Esophagus squamous epithelium (tissue), 5 donors: ENCODE results near the gene ZNF75A. TPM values are rescaled to one million over a fixed set of nuclear protein-coding genes. Genes with fewer than 3 reads are reported as not detected.
A peak's percentile ranks its signal among the peaks of the same experiment; 100 is the strongest.

Experiments used
- DNase-seq: peaks from one replicate; lab custom pipeline; 2025; lab: John Stamatoyannopoulos, UW
- H3K27ac ChIP-seq, 4 donors: fragments of 200-600 bp; sonication (generic); one replicate each; pipeline ENCODE4 v1.5.1; 2016 to 2019; ENCODE audit warnings: mild to moderate bottlenecking in 1 of 4
- H3K27me3 ChIP-seq, 4 donors: fragments of 200-600 bp; sonication (generic); 1 replicate in 3 of 4; 2 replicates in 1 of 4; pipeline versions ENCODE4 v1.5.1 to v1.6.0; 2017 to 2021; ENCODE audit warnings: antibody characterized with exemption in 1 of 4
- H3K36me3 ChIP-seq, 3 donors: fragments of 200-600 bp; sonication (generic); one replicate each; pipeline ENCODE4 v1.5.1; 2016 to 2019
- H3K4me1 ChIP-seq, 3 donors: fragments of 200-600 bp; sonication (generic); one replicate each; pipeline ENCODE4 v1.5.1; 2017 to 2019
- H3K4me3 ChIP-seq, 4 donors: fragments of 200-600 bp; sonication (generic); 1 replicate in 3 of 4; 2 replicates in 1 of 4; pipeline ENCODE4 v1.5.1; 2016 to 2019; ENCODE audit warnings: mild to moderate bottlenecking in 2 of 4, moderate library complexity in 1 of 4
- H3K9me3 ChIP-seq, 3 donors: fragments of 200-600 bp; sonication (generic); one replicate each; pipeline ENCODE4 v1.5.1; 2016 to 2019
- CTCF ChIP-seq, 6 experiments: fragments of 450-650 bp in 4 of 6; fragments of 200-600 bp in 2 of 6; sonication (generic) in 2 of 6; IDR thresholded peaks; one replicate each; pipeline ENCODE4 v1.5.1; 2016 to 2019; ENCODE audit warnings: antibody characterized with exemption in 6 of 6, mild to moderate bottlenecking in 4 of 6, moderate library complexity in 4 of 6
- POLR2A ChIP-seq, 4 donors: fragments of 450-650 bp; IDR thresholded peaks; one replicate each; pipeline ENCODE4 v1.6.1; 2017; ENCODE audit warnings: antibody characterized with exemption in 4 of 4, mild to moderate bottlenecking in 4 of 4, moderate library complexity in 3 of 4
- WGBS, 2 donors: methylation state at CpG; one replicate each; pipeline ENCODE4 v1.1.5; 2018; 5-methylcytosine and 5-hydroxymethylcytosine counted together
- intact Hi-C: fragments of 100-400 bp; cut with DNase I; formaldehyde crosslinking; loops from one replicate; pipeline ENCODE4 v1.15.0; 2022
- total RNA-seq, 4 donors: library from RNA; depleted of rRNA; stranded (reverse); fragments of >200 nt; gene quantifications; one replicate each; pipeline ENCODE4 v1.1.0, GENCODE V29; 2016
- donor health status: DM: yes; HTN: yes; CAD: no.

ZNF75A gene
- total RNA-seq, 4 donors from 2014 or later: 10.6 to 24.6 (median 18.1) TPM

GRCh38 chr16:3282730-3283542 lies 22.4 kb upstream of the ZNF75A start, which contains the start of gene ZNF263:
Gene ZNF263, plus strand, starts transcription at chr16:3283491. Its CDS starts 328 bp downstream, at chr16:3283819.
- TF ChIP-seq POLR2A (IDR thresholded peaks at IDR 0.05): peak in 2 of 4 donors; percentile 59 to 60
- peak in 1 of 6 experiments; percentile 17 for TF ChIP-seq CTCF (IDR thresholded peaks at IDR 0.05)
- Histone ChIP-seq H3K27ac (peak within 1 kb of the TSS; percentile 98 to 100 (median 98)), H3K36me3 (peaks cover 9 to 34% (median 13%) of the 10 kb centered on the region in 3 donors), H3K27me3 (peaks cover 0 to 4% (median 0%) of the 10 kb centered on the region in 4 donors), H3K4me1 (peaks cover 14 to 37% (median 16%) of the 10 kb centered on the region in 3 donors), H3K4me3 (peak within 1 kb of the TSS; percentile 91 to 97 (median 94)), H3K9me3 (peaks cover 0 to 24% (median 19%) of the 10 kb centered on the region in 3 donors)
- WGBS, 2 donors: 0 to 1% methylated on average over 25 to 26 of the region's 72 CpGs
- intact Hi-C loops: no loop called here
- DNase-seq: peak; percentile 84

GRCh38 chr16:3283543-3284447 lies 21.5 kb upstream of the ZNF75A start:
- Histone ChIP-seq H3K27me3 (peaks cover 0 to 3% (median 0%) of the 10 kb centered on the region in 4 donors), H3K27ac (peak overlapping the region; percentile 98 to 100 (median 98)), H3K36me3 (peaks cover 15 to 42% (median 20%) of the 10 kb centered on the region in 3 donors), H3K9me3 (peaks cover 0 to 33% (median 27%) of the 10 kb centered on the region in 3 donors), H3K4me1 (peaks cover 14 to 37% (median 16%) of the 10 kb centered on the region in 3 donors), H3K4me3 (peak overlapping the region; percentile 91 to 97 (median 94))
- WGBS, 2 donors: 40 to 46% methylated on average over 8 to 11 of the region's 56 CpGs
- intact Hi-C loops: no loop called here
- TF ChIP-seq CTCF (IDR thresholded peaks at IDR 0.05) (peak in 1 of 6 experiments; percentile 3), POLR2A (IDR thresholded peaks at IDR 0.05) (peak in 1 of 4 donors; percentile 0)
- no peak for DNase-seq

GRCh38 chr16:3285131-3285530 lies 20.2 kb upstream of the ZNF75A start:
- WGBS, 2 donors: 87 to 93% methylated on average over 4 to 5 of the region's 6 CpGs
- H3K9me3 ChIP-seq: peaks cover 8 to 46% (median 41%) of the 10 kb centered on the region in 3 donors
- intact Hi-C loops: no loop called here
- no peak for TF ChIP-seq CTCF (IDR thresholded peaks at IDR 0.05)
- TF ChIP-seq POLR2A (IDR thresholded peaks at IDR 0.05): no peak
- no peak overlapping the region for H3K27ac ChIP-seq
- H3K36me3 ChIP-seq: peaks cover 29 to 56% (median 33%) of the 10 kb centered on the region in 3 donors
- H3K4me1 ChIP-seq: peaks cover 14 to 37% (median 16%) of the 10 kb centered on the region in 3 donors
- no peaks in the 10 kb centered on the region for H3K27me3 ChIP-seq
- H3K4me3 ChIP-seq: peak overlapping the region in 2 of 4 donors; percentile 1 to 91
- no peak for DNase-seq

- peaks cover 16 to 96% (median 91%) of the 10 kb centered on the region in 3 donors for H3K9me3 ChIP-seq
- H3K4me1 ChIP-seq: peaks cover 3 to 12% (median 4%) of the 10 kb centered on the region in 3 donors
- H3K27ac ChIP-seq: no peak overlapping the region
- intact Hi-C loops: no loop called here
- WGBS, 2 donors: 96 to 97% methylated on average over 14 to 15 of the region's 16 CpGs
- H3K27me3 ChIP-seq: no peaks in the 10 kb centered on the region
- H3K36me3 ChIP-seq: peaks cover 42 to 97% (median 52%) of the 10 kb centered on the region in 3 donors
- H3K4me3 ChIP-seq: peak overlapping the region in 1 of 4 donors; percentile 21
- TF ChIP-seq POLR2A (IDR thresholded peaks at IDR 0.05) (no peak), CTCF (IDR thresholded peaks at IDR 0.05) (no peak)
- DNase-seq: no peak
Measured at GRCh38 chr16:3289998-3290673, 15.2 kb upstream of the ZNF75A start.
